SJCRH30 (cell line): ENCODE results near the gene ME3. TPM values are rescaled to one million over a fixed set of nuclear protein-coding genes. Genes with fewer than 3 reads are reported as not detected.
A peak's percentile ranks its signal among the peaks of the same experiment; 100 is the strongest.

Experiments used
- DNase-seq, 2 experiments: peaks; one replicate each; pipeline ENCODE4 v3.0.0-alpha.2; 2015 to 2020
- H3K27ac ChIP-seq: fragments of 250-450 bp; sonication (Bioruptor Pico); 2 replicates; pipeline ENCODE4 v1.5.1; 2020; ENCODE audit warnings: mild to moderate bottlenecking, moderate library complexity
- H3K27me3 ChIP-seq: fragments of 250-450 bp; sonication (Bioruptor Pico); 2 replicates; pipeline ENCODE4 v1.5.1; 2020; ENCODE audit warnings: mild to moderate bottlenecking, moderate library complexity
- H3K36me3 ChIP-seq: fragments of 250-450 bp; sonication (Bioruptor Pico); 2 replicates; pipeline ENCODE4 v1.5.1; 2020; ENCODE audit warnings: mild to moderate bottlenecking, moderate library complexity
- H3K4me1 ChIP-seq: fragments of 250-450 bp; sonication (Bioruptor Pico); 2 replicates; pipeline ENCODE4 v1.5.1; 2020; ENCODE audit warnings: mild to moderate bottlenecking, moderate library complexity
- H3K4me3 ChIP-seq: fragments of 250-450 bp; sonication (Bioruptor Pico); 2 replicates; pipeline ENCODE4 v1.5.1; 2020; ENCODE audit warnings: mild to moderate bottlenecking, moderate library complexity
- H3K9me3 ChIP-seq: fragments of 250-450 bp; sonication (Bioruptor Pico); replicated peaks from 2 replicates; pipeline ENCODE4 v1.5.1; 2020; ENCODE audit warnings: mild to moderate bottlenecking, moderate library complexity
- total RNA-seq: library from RNA; depleted of rRNA; stranded (reverse); fragments of >200 nt; shearing (Covaris generic); gene quantifications from 2 replicates; pipeline ENCODE4 v1.2.3, GENCODE V29; 2014

Gene ME3
- total RNA-seq, 1 experiment from 2014 or later: not detected

DNA sequence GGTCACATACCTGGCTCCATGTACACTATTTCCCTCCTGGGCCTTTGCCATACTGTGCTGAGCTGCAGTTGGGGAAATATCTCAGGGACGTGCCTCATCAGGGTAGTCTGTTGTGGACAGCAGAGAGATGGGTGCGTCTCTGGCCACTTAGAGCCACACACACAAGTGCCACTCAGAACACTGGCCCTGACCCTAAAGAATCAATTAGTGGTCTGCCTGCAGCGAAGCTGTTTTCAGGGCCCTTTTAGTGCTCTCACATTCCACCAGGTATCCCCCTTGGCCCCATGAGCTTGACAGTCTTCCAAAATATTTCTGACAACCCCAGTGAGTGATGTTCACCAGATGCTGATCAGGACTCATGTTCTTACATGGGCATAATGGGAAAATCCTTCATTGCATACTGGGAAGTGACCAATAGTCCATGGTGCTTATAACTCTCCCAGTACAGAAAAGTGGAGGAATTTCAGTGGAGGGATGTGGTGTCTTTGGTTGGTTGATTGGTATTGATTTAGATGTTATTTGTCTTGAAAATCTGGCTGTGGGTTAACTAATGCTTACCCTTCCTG is 66.1 kb downstream of the ME3 start:
- Histone ChIP-seq H3K9me3 (no peaks in the 10 kb centered on the region), H3K4me1 (no peaks in the 10 kb centered on the region), H3K36me3 (no peaks in the 10 kb centered on the region), H3K27me3 (no peaks in the 10 kb centered on the region), H3K27ac (no peak overlapping the region), H3K4me3 (no peak overlapping the region)
- DNase-seq: no peak

DNA sequence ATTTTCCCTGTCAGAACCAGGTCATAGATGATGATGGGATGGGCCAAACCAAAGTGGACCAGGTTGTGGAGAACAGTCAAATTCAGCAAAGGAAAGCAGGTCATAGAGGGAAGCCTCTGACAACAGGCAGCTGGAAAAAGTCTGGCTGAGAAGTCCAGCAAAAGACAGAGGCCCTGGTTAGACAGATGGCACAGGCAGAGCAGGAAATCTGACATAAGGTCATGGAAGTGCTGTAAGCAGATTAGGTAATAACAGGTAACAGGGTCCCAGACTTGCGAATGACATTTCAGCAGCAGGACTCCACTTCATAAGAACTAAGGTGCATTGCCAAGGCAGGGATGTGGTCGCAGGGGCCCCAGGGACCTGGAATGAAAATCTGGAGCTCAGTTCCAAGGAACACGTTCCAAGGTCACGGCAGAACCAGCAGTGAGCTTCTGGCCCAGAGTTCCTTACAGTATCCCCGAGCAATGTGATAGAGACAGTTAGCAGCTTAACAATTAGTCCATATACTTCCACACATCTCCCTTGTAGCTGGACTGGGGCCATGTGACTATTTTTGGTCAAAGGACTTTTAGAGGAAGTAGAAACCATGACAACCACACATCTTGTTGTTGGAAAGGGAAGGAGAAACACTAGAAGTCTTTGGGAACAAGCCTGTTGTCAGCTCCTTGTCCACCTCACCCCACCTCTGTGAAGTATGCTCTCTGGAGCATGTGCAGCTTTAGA is 75.4 kb downstream of the ME3 start:
- no peak overlapping the region for H3K27ac ChIP-seq
- no peaks in the 10 kb centered on the region for H3K27me3 ChIP-seq
- H3K9me3 ChIP-seq: no peaks in the 10 kb centered on the region; the same call in 1 of the 2 replicates
- H3K4me3 ChIP-seq: no peak overlapping the region
- H3K4me1 ChIP-seq: peaks cover 11% of the 10 kb centered on the region
- DNase-seq: no peak
- H3K36me3 ChIP-seq: no peaks in the 10 kb centered on the region

DNA sequence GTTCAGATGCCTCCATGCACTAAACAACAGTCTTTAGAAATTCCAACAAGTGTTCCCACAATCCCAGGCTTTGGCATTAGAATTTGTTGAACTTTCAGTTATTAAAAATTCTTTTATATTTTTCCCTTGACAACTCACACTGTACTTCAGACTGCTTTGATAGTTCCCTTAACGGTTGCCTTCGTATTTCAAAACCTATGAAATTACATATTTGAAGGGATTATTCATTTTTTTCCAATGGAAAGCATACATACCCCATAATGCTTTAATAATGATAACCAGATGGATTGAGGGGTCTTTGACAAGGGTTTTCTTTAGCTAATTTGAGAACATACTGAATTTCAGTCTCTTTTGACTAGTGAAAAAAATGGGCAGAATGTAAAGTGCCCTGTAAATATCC is 76.5 kb downstream of the ME3 start:
- Histone ChIP-seq H3K4me1 (peaks cover 11% of the 10 kb centered on the region), H3K27ac (no peak overlapping the region), H3K27me3 (no peaks in the 10 kb centered on the region), H3K4me3 (no peak overlapping the region), H3K9me3 (no peaks in the 10 kb centered on the region; the same call in 1 of the 2 replicates), H3K36me3 (no peaks in the 10 kb centered on the region)
- no peak for DNase-seq

DNA sequence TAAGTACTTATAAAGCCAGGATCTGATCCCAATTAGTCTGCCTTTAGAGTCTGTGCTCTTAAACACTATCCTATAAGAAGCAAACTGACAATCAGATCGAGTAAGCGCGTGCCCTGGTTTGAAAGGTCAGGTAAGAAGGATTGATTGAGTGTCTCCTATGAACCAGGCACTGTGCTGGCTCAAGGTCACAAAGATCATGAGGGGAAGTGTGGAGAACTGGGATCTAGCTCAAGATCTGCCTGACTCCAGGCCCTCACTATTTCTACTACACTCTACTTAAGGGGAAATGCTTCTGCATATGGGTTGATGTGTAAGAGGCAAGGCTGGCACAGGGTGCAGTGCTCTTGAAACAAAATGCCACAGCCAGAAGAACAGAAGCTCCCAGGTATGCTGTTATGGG is 77.0 kb downstream of the ME3 start:
- DNase-seq: no peak
- Histone ChIP-seq H3K36me3 (no peaks in the 10 kb centered on the region), H3K4me1 (peaks cover 11% of the 10 kb centered on the region), H3K9me3 (no peaks in the 10 kb centered on the region; the same call in 1 of the 2 replicates), H3K4me3 (no peak overlapping the region), H3K27me3 (no peaks in the 10 kb centered on the region), H3K27ac (no peak overlapping the region)

DNA sequence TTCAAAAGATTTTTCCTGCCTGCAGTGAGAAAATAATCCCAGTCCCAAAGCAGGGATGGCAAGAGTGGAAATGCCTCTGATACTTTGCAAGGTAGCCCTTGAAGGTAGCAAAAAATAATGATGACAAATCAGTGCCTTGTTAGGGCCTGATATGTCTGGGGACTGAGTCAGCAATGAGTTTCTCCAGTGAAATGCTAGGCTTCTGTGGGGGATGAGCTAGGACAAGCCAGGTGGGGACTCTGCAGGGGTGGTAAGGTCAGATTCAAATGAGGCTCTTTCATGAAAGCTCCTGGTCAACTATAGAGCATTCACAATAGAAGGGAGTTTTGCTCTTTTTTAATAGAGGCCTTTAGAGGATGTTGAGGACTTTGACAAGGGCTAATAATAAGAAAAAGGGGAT is 77.7 kb downstream of the ME3 start:
- Histone ChIP-seq H3K4me3 (no peak overlapping the region), H3K4me1 (peaks cover 11% of the 10 kb centered on the region), H3K36me3 (no peaks in the 10 kb centered on the region), H3K9me3 (no peaks in the 10 kb centered on the region; the same call in 1 of the 2 replicates), H3K27ac (no peak overlapping the region), H3K27me3 (no peaks in the 10 kb centered on the region)
- DNase-seq: no peak

DNA sequence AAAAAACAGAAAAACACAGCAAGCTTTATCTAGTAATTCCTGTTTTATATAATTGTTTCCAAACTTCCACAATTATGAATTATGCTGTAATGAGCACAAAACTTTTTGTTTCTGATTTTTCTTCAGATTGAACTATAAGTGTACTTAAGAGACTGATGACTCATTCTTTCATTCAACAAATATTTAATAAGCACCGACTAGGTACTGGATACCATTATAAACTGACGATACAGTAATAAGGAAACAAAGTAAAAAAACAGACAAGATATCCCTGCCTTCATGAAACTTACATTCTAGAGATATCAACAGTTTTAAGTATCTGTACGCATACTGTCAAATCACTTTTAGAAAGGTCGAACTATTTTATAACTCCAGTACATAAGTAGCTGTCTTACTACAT is 78.6 kb downstream of the ME3 start:
- H3K9me3 ChIP-seq: no peaks in the 10 kb centered on the region; the same call in 1 of the 2 replicates
- H3K4me1 ChIP-seq: peaks cover 11% of the 10 kb centered on the region
- H3K27me3 ChIP-seq: no peaks in the 10 kb centered on the region
- H3K36me3 ChIP-seq: no peaks in the 10 kb centered on the region
- H3K27ac ChIP-seq: no peak overlapping the region
- no peak for DNase-seq
- no peak overlapping the region for H3K4me3 ChIP-seq

DNA sequence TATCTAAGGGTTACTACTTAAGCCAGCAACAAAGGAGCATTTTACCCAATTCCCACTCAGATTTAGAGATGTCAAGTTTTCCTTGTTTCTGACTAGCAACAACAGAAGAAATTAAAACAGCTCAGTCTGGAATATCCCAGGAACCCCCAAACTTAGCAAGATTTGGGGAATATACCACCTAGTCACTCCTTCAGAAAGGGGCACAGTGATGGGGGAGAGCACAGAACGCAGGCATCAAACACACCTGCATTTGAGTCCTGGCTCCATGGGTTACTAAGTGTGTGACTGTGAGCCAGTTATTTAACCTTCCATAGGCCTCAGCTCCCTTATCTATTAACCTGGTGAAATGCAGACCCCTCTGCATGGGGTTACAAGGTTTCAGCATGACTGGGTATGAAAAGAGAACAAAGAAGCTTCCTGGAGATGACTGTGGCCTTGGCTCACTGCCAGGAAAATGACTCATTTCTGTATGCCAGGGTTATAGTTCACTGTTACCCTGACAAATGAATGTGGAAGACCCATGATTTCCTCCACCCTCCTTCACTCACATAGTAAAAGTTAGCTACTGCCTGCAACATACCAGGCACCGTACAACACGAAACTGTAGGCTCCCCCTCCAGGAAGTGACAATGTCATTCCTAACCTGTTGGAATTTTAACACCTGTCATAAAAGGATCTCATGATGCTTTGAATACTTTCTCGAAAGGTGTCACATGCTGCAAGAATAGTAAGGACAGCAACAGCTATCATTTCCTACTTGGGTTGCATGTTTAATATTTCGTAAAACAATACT is 79.6 kb downstream of the ME3 start:
- Histone ChIP-seq H3K4me3 (no peak overlapping the region), H3K36me3 (no peaks in the 10 kb centered on the region), H3K27ac (no peak overlapping the region), H3K27me3 (no peaks in the 10 kb centered on the region), H3K4me1 (peaks cover 11% of the 10 kb centered on the region), H3K9me3 (no peaks in the 10 kb centered on the region; the same call in 1 of the 2 replicates)
- peak; percentile 83 to 86 for DNase-seq

DNA sequence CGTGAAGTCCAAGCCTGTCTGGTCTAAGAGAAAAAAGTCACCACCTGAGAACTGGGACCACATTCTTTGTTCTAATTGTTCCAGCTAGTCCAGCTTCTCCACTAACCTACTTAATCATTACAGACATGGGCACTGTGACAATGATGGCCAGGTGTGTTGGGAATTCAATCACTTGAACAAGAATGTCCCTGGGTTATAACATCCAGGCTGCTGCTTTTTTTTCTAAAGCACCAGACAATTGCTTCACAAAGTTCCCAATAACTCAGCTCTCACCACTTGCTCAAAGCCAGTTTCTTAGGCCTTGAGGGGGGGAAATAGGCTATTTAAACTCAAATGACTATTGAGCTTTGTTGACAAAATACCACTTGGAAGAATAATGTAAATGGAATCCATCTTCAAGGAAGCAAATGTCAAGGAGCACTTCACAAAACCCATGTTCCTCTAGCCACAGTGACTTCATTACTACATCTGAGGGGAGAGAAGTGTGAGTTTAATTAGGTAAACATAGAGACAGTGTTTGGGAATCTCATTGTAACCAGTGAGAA is 80.3 kb downstream of the ME3 start:
- H3K4me1 ChIP-seq: peaks cover 11% of the 10 kb centered on the region
- no peak overlapping the region for H3K4me3 ChIP-seq
- no peak for DNase-seq
- H3K36me3 ChIP-seq: no peaks in the 10 kb centered on the region
- no peaks in the 10 kb centered on the region; the same call in 1 of the 2 replicates for H3K9me3 ChIP-seq
- no peaks in the 10 kb centered on the region for H3K27me3 ChIP-seq
- no peak overlapping the region for H3K27ac ChIP-seq

DNA sequence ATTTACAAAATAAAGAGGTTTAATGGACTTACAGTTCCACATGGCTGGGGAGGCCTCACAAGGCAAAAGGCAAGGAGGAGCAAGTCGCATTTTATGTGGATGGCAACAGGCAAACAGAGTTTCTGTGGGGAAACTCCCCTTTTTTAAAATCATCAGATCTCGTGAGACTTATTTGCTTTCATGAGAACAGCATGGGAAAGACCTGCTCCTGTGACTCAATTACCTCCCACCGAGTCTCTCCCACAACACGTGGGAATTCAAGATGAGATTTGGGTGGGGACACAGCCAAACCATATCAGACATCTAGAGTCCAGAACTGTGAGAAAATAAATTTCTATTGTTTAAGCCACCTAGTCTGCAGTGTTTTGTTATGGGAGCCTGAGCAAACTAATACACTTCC is 80.8 kb downstream of the ME3 start:
- H3K4me1 ChIP-seq: peaks cover 11% of the 10 kb centered on the region
- H3K4me3 ChIP-seq: no peak overlapping the region
- H3K27ac ChIP-seq: no peak overlapping the region
- DNase-seq: no peak
- H3K9me3 ChIP-seq: no peaks in the 10 kb centered on the region
- no peaks in the 10 kb centered on the region for H3K36me3 ChIP-seq
- no peaks in the 10 kb centered on the region for H3K27me3 ChIP-seq

DNA sequence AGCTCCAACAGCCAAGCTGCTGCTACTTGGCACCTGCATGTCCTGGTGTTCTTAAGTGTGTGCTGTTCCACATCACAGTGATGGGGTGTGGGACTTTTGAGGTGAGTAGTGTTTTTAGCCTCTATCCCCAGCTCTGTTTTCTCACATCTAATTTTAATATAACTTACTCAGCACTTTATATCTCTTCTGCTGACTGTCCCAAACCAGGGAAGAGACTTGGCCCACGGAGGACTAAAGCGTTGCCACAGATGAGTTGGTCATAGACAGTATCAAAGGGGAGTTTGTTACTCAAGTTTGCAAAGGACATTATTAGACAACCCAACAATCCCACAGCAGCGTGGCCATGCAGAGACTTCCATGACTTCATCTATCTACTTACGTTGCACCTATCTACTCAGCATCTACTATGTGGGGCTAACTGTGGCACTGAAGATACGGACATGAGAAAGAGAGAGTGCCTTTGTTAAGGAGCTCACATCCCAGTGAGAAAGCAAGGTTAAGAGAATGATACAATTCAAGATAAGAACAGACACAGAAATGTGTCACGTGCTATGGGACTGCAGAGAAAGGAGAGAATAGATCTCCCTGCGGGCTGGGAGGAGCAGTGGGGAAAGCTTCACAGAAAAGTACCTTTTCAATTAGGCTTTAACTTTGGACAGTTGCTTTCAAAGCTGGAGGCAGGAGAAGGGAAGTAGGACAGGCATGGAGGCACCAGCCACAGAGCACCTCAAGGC is 82.4 kb downstream of the ME3 start:
- Histone ChIP-seq H3K27me3 (no peaks in the 10 kb centered on the region), H3K9me3 (no peaks in the 10 kb centered on the region), H3K4me3 (no peak overlapping the region), H3K4me1 (peaks cover 11% of the 10 kb centered on the region), H3K27ac (no peak overlapping the region), H3K36me3 (no peaks in the 10 kb centered on the region)
- no peak for DNase-seq

DNA sequence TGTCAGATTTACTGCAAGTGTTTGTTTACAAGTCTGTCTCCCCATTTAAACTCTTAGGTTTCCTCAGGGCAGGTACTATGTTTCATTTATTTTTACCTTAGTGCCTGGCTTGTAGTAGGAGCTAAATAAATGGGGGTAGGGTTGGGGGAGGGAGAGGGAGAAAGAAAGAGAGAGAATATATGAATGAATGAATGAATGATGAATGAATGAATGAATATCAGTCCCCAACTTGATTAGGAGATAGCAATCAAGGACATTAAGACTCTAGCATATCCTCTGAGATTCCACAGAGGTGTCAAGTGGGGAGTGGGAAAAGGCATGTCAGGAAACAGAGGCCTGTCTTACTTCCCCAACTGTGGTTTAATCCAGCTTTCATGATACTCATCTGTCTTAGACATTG is 83.2 kb downstream of the ME3 start:
- no peak overlapping the region for H3K4me3 ChIP-seq
- no peaks in the 10 kb centered on the region for H3K9me3 ChIP-seq
- H3K4me1 ChIP-seq: peaks cover 11% of the 10 kb centered on the region
- no peaks in the 10 kb centered on the region for H3K27me3 ChIP-seq
- no peak overlapping the region for H3K27ac ChIP-seq
- no peak for DNase-seq
- no peaks in the 10 kb centered on the region for H3K36me3 ChIP-seq

DNA sequence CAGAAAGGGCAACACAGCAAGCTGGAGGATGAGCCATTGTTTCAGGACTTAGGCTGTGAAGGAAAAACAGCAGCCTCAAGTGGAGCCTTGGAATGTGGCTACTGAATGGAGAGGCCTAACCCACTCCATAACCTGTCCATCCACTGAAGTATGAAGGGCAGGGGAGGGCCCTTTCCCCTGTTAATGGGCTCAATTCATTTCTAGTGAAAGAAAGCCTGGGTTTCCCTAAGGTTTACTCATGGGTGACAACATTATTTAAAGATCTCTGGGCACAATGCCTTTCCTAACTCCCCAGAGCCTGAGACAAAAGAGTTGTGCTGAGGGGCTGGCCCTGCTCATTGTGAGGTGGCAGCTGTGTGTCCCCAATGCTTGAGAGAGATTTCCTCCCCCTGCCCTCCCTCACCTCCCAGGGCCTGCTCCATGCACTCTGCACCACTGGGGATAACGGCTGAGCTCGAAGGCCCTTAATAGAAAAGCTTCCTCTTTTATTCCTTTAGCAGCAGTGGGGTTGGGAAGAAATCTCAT is 83.8 kb downstream of the ME3 start:
- Histone ChIP-seq H3K4me1 (peaks cover 11% of the 10 kb centered on the region), H3K36me3 (no peaks in the 10 kb centered on the region), H3K27me3 (no peaks in the 10 kb centered on the region), H3K27ac (no peak overlapping the region), H3K9me3 (no peaks in the 10 kb centered on the region), H3K4me3 (no peak overlapping the region)
- DNase-seq: no peak

DNA sequence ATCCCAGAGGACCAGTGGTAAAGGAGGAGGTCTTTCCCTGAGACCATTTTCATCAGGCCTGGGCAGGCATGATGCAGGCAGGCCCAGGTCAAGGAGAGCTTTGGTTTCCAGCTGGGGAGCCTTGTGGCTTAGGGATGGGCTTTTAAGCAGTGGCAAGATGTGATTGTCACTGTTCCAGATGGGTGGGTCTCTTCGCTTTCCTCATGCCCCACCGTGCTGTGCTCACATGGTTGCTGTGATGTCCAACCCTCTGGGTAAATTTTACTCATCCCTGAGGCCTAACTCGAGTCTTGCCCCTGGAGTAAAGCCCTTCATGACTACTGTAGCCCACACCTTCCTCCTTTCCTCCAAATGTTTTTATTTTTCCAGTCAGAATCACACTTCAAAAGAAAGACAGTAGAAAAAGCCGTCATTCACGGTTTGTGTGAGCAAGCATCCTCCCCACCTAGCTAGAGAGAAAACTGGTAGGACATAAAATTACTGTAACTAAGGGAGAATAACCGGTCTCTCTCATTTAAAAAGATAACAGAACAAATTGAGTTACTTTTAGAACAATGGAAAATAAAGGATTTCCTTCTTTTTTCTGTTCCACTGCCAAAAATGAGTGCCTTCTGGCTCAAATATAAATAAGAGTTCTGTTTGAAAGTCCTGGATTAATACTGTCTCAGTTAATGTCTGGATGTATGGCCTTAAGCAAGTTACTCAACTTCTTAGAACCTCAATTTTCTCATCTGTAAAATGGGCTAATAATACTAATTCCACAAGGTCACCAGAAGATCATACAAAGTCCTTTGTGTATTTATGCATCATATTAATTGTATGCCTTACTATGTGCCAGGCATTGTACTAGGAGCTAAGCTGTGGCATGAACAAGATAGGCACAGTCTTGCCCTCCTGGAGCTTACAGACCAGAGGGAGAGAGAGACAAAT is 84.9 kb downstream of the ME3 start:
- Histone ChIP-seq H3K9me3 (no peaks in the 10 kb centered on the region), H3K36me3 (no peaks in the 10 kb centered on the region), H3K4me1 (peaks cover 2% of the 10 kb centered on the region), H3K27ac (no peak overlapping the region), H3K4me3 (no peak overlapping the region), H3K27me3 (no peaks in the 10 kb centered on the region)
- no peak for DNase-seq
